A549 treated with Hydrocortisone at 1 μM for 4 hours (cell line): ENCODE measurements around the gene MRPS27. TPM values are rescaled to one million over a fixed set of nuclear protein-coding genes. Genes with fewer than 3 reads are reported as not detected.

Experiments used
- total RNA-seq: library from RNA; stranded (reverse); fragments of 200-300 nt; extraction: Qiagen RNA extraction; gene quantifications from 5 replicates; pipeline ENCODE4 v1.2.3, GENCODE V29; 2022

MRPS27 gene
- total RNA-seq, result 51.0 to 61.4 TPM (median 53.0 TPM) in 5 replicates

DNA sequence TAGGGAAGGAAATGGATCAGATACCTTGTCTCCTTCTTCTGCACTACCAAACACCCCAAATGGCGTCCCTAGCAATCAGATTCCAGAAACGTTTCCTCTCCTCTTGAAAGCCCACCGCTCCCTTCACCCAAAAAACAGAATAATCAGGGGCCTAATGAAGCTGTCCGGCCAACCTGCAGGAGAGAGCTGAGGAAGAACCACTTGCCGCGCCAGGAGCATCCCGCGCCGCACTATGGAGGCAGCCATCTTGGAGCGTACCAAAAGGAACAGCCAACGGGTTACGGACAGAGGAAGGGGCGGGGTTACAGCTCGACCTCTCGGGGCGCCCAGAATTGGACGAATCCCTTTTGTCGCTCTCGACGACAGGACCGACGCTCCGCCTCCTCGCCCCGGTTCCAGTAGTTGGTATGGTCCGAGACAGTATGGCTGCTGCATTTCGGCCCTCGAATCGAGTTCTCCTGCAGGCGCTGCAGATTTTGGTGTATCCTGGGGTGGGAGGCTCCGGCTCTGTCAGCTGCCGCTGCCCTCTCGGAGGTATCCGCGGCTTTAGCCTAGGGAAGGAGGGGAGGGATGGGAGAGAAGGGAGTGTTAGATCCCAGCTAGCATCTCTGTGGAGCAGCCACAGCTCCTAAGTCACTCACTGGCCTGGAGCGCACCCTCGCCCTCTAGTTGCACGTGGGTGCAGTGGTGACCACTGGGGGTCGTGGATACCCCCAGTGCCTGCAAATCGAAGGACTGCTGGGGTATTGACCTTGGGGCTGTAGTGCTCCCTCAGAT is at the start of gene MRPS27, which contains the start of gene PTCD2:
MRPS27 (minus strand) TSS at position 265 of the 777 bp plus-strand sequence; CDS start at position 246, 19 bp downstream.
PTCD2 (plus strand) TSS at position 398 of the 777 bp plus-strand sequence; CDS start at position 408, 10 bp downstream.

Other genes with a start within 250 kb of the MRPS27 start
- gene MAP1B, start 212.8 kb downstream of the MRPS27 start, total RNA-seq, result 29.8 to 59.4 TPM (median 37.8 TPM) in 5 replicates
- gene PTCD2, start 133 bp upstream of the MRPS27 start, total RNA-seq, result 10.7 to 11.1 TPM (median 10.9 TPM) in 5 replicates
- gene ZNF366, start 187.2 kb upstream of the MRPS27 start, total RNA-seq, result not detected in 5 replicates